H9 (cell line): Measurements from ENCODE around the gene NUPR1. TPM values are rescaled to one million over a fixed set of nuclear protein-coding genes. Genes with fewer than 3 reads are reported as not detected.

Experiments used
- DNase-seq: peaks from one replicate; pipeline ENCODE4 v3.0.0-alpha.2; 2017
- H2AFZ ChIP-seq: one replicate; pipeline ENCODE4 v1.6.1; 2013; ENCODE audit warnings: mild to moderate bottlenecking, low read length, control low read depth, moderate library complexity
- H2AK5ac ChIP-seq: 2 replicates; pipeline ENCODE4 v1.6.1; 2013; ENCODE audit warnings: low read length, control low read depth, mixed read lengths; ENCODE audit not compliant: insufficient read length
- H2BK120ac ChIP-seq: one replicate; pipeline ENCODE4 v1.6.1; 2013; ENCODE audit warnings: low read depth, mild to moderate bottlenecking, low read length, control low read depth, inconsistent platforms; ENCODE audit not compliant: poor library complexity, severe bottlenecking
- H2BK12ac ChIP-seq: 2 replicates; pipeline ENCODE4 v1.6.1; 2013; ENCODE audit warnings: low read length, control low read depth, mixed read lengths, low read depth; ENCODE audit not compliant: insufficient read length
- H2BK15ac ChIP-seq: 2 replicates; pipeline ENCODE4 v1.6.1; 2013; ENCODE audit warnings: low read depth, low read length, control low read depth
- H2BK20ac ChIP-seq: one replicate; pipeline ENCODE4 v1.6.1; 2013; ENCODE audit warnings: low read depth, mild to moderate bottlenecking, low read length, control low read depth, inconsistent platforms; ENCODE audit not compliant: poor library complexity, severe bottlenecking
- H2BK5ac ChIP-seq: 2 replicates; pipeline ENCODE4 v1.6.1; 2013; ENCODE audit warnings: low read length, control low read depth, mixed read lengths; ENCODE audit not compliant: insufficient read length
- H3K14ac ChIP-seq: 2 replicates; pipeline ENCODE4 v1.6.1; 2013; ENCODE audit warnings: low read length, control low read depth; ENCODE audit not compliant: insufficient read depth
- H3K18ac ChIP-seq: 2 replicates; pipeline ENCODE4 v1.6.1; 2013; ENCODE audit warnings: low read depth, mild to moderate bottlenecking, mixed read lengths, low read length, control low read depth; ENCODE audit not compliant: insufficient read length
- H3K23ac ChIP-seq: 2 replicates; pipeline ENCODE4 v1.6.1; 2013; ENCODE audit warnings: low read length, control low read depth, mixed read lengths, low read depth; ENCODE audit not compliant: insufficient read length
- H3K23me2 ChIP-seq: 2 replicates; pipeline ENCODE4 v1.6.1; 2013; ENCODE audit warnings: low read depth, mild to moderate bottlenecking, mixed read lengths, low read length, control low read depth; ENCODE audit not compliant: insufficient read length, poor library complexity, severe bottlenecking
- H3K27ac ChIP-seq: 2 replicates; pipeline ENCODE4 v1.5.1; 2013; ENCODE audit warnings: low read length, control low read depth, mixed read lengths, low read depth; ENCODE audit not compliant: insufficient read length
- H3K27me3 ChIP-seq: 2 replicates; pipeline ENCODE4 v1.6.1; 2013; ENCODE audit warnings: low read length, control low read depth, inconsistent platforms; ENCODE audit not compliant: insufficient read depth
- H3K4ac ChIP-seq: 2 replicates; pipeline ENCODE4 v1.6.1; 2013; ENCODE audit warnings: low read depth, mild to moderate bottlenecking, control low read depth, inconsistent platforms, low read length, moderate library complexity
- H3K4me1 ChIP-seq: 2 replicates; pipeline ENCODE4 v1.6.1; 2013; ENCODE audit warnings: low read length, control low read depth, inconsistent platforms; ENCODE audit not compliant: insufficient read depth
- H3K4me2 ChIP-seq: 2 replicates; pipeline ENCODE4 v1.6.1; 2013; ENCODE audit warnings: low read length, control low read depth, mixed read lengths; ENCODE audit not compliant: insufficient read length, insufficient read depth
- H3K56ac ChIP-seq: 2 replicates; pipeline ENCODE4 v1.6.1; 2013; ENCODE audit warnings: low read depth, mild to moderate bottlenecking, mixed read lengths, low read length, control low read depth; ENCODE audit not compliant: insufficient read length
- H3K79me1 ChIP-seq: 2 replicates; pipeline ENCODE4 v1.6.1; 2013; ENCODE audit warnings: low read depth, mild to moderate bottlenecking, moderate library complexity, low read length, control low read depth, inconsistent platforms; ENCODE audit not compliant: insufficient read depth, poor library complexity, severe bottlenecking
- H3K79me2 ChIP-seq: 2 replicates; pipeline ENCODE4 v1.6.1; 2013; ENCODE audit warnings: low read length, control low read depth, inconsistent platforms; ENCODE audit not compliant: insufficient read depth
- H3K9ac ChIP-seq: 2 replicates; pipeline ENCODE4 v1.6.1; 2013; ENCODE audit warnings: low read length, control low read depth, mixed read lengths; ENCODE audit not compliant: insufficient read length; ENCODE audit errors: extremely low read depth
- H3K9me3 ChIP-seq: one replicate; pipeline ENCODE4 v1.6.1; 2013; ENCODE audit warnings: low read depth, low read length, inconsistent platforms; ENCODE audit not compliant: control insufficient read depth
- H3T11ph ChIP-seq: one replicate; pipeline ENCODE4 v1.6.1; 2013; ENCODE audit warnings: mild to moderate bottlenecking, low read length, control low read depth, inconsistent platforms
- H4K20me1 ChIP-seq: one replicate; pipeline ENCODE4 v1.6.1; 2013; ENCODE audit not compliant: control insufficient read depth, insufficient read length, insufficient read depth
- H4K5ac ChIP-seq: 2 replicates; pipeline ENCODE4 v1.6.1; 2013; ENCODE audit warnings: low read depth, mild to moderate bottlenecking, mixed read lengths, low read length, control low read depth; ENCODE audit not compliant: insufficient read length
- H4K8ac ChIP-seq: replicated peaks from 2 replicates; pipeline ENCODE4 v1.6.1; 2013; ENCODE audit warnings: low read length, control low read depth, mixed read lengths, low read depth; ENCODE audit not compliant: insufficient read length
- H4K91ac ChIP-seq: 2 replicates; pipeline ENCODE4 v1.6.1; 2013; ENCODE audit warnings: low read depth, mild to moderate bottlenecking, moderate library complexity, mixed read lengths, low read length, control low read depth; ENCODE audit not compliant: insufficient read length
- H3K27ac Mint-ChIP-seq, 3 experiments: 2 replicates in 2 of 3; 3 replicates in 1 of 3; pipeline ENCODE4 v1.8.0; 2020 to 2021; ENCODE audit warnings: mixed read lengths in 3 of 3, mild to moderate bottlenecking in 1 of 3, moderate library complexity in 1 of 3
- H3K27me3 Mint-ChIP-seq: 2 replicates; pipeline ENCODE4 v1.8.0; 2021; ENCODE audit warnings: low read depth, mild to moderate bottlenecking, moderate library complexity, mixed read lengths
- H3K36me3 Mint-ChIP-seq, 3 experiments: 2 replicates in 2 of 3; 3 replicates in 1 of 3; pipeline ENCODE4 v1.8.0; 2020 to 2021; ENCODE audit warnings: low read depth in 3 of 3, mixed read lengths in 3 of 3; ENCODE audit not compliant: insufficient read depth in 1 of 3
- H3K4me1 Mint-ChIP-seq, 2 experiments: 2 replicates each; pipeline ENCODE4 v1.8.0; 2020; ENCODE audit warnings: mixed read lengths in 2 of 2
- H3K4me3 Mint-ChIP-seq, 2 experiments: 2 replicates in 1 of 2; 3 replicates in 1 of 2; pipeline ENCODE4 v1.8.0; 2020 to 2021; ENCODE audit warnings: mild to moderate bottlenecking in 2 of 2, mixed read lengths in 2 of 2, moderate library complexity in 1 of 2
- H3K9me3 Mint-ChIP-seq, 2 experiments: 2 replicates in 1 of 2; 3 replicates in 1 of 2; pipeline ENCODE4 v1.8.0; 2020; ENCODE audit warnings: mild to moderate bottlenecking in 2 of 2, mixed read lengths in 2 of 2, moderate library complexity in 1 of 2
- CTCF ChIP-seq: fragments of 200-600 bp; sonication (generic); conservative IDR thresholded peaks from 3 replicates; pipeline ENCODE4 v1.8.0; 2021; ENCODE audit warnings: antibody characterized with exemption, mild to moderate bottlenecking
- WGBS: extraction: QIAGEN DNeasy Blood & Tissue Kit; methylation state at CpG from one replicate; pipeline ENCODE4 v1.1.7; 2013; ENCODE audit warnings: missing lambda C conversion rate, low lambda C conversion rate, mixed read lengths; ENCODE audit not compliant: insufficient read length; ENCODE audit errors: extremely low coverage; 5-methylcytosine and 5-hydroxymethylcytosine counted together
- total RNA-seq: library from RNA; stranded (reverse); gene quantifications from 2 replicates; pipeline ENCODE4 v1.2.1, GENCODE V29; 2021

Gene NUPR1
- total RNA-seq, 1 experiment from 2014 or later, result 0.35 TPM

DNA sequence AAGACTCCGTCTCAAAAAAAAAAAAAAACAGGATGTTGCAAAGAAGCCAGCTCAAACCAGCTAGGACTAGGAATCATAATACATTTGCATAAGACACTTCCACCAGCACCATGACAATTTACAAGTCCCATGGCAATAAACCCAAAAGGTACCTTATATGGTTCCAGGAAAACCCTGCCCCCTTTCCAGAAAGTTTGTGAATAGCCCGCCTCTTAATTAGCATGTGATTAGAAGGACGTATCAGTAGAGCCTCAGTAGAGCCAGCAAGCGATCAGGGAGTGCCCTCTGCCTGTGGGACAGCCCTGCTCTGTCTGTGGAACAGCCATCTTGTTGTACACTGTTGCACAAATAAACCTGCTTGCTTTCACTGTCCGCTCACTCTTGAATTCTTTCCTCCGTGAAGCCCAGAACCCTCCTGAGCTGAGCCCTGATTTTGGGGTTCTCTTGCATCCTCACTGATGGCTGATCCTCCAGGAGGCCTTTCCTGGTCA is 14.0 kb downstream of the NUPR1 start:
- Histone ChIP-seq H3K4me1 (no peaks in the 10 kb centered on the region), H4K8ac (no peak overlapping the region), H3K79me1 (no peaks in the 10 kb centered on the region), H2BK15ac (no peak overlapping the region), H4K91ac (no peak overlapping the region), H2BK12ac (no peak overlapping the region), H4K5ac (no peak overlapping the region), H3K4me2 (no peak overlapping the region), H3K9me3 (no peaks in the 10 kb centered on the region), H2BK120ac (no peak overlapping the region), H3K27me3 (no peaks in the 10 kb centered on the region), H2BK20ac (no peak overlapping the region), H3K14ac (no peak overlapping the region), H4K20me1 (no peaks in the 10 kb centered on the region), H3K4ac (no peak overlapping the region), H3K18ac (no peak overlapping the region), H3T11ph (no peak overlapping the region), H3K27ac (no peak overlapping the region), H3K23me2 (no peaks in the 10 kb centered on the region), H3K23ac (no peak overlapping the region), H2AFZ (no peak overlapping the region), H3K79me2 (no peaks in the 10 kb centered on the region), H3K9ac (no peak overlapping the region), H3K56ac (no peak overlapping the region), H2BK5ac (no peak overlapping the region), H2AK5ac (no peak overlapping the region)
- H3K27ac Mint-ChIP-seq, result 0 out of 7 replicates have a peak overlapping the region, but pooled peaks of 1 of the 3 experiments have one; percentile 50
- TF ChIP-seq CTCF, result no peak
- H3K4me1 Mint-ChIP-seq, result no peaks in the 10 kb centered on the region
- H3K9me3 Mint-ChIP-seq, result peaks cover 0 to 13% of the 10 kb centered on the region in 2 experiments; a peak in 3 of 5 replicates
- H3K36me3 Mint-ChIP-seq, result no peaks in the 10 kb centered on the region
- DNase-seq, result no peak
- H3K27me3 Mint-ChIP-seq, result peaks cover 4% of the 10 kb centered on the region
- WGBS, result no CpG with 5 or more reads among the region's 6 CpGs
- H3K4me3 Mint-ChIP-seq, result no peak overlapping the region
